ENCODE data around the gene ARHGEF5.
"Not testable (repeated sequence)": the region's sequence is repeated elsewhere in the genome, so short reads cannot be mapped to it uniquely, and the experiment has no call there.

GRCh38 chr7:144331221-144331995, 23.8 kb upstream of the ARHGEF5 start:
- TF ChIP-seq EP300 (IDR thresholded peaks at IDR 0.05; ENCODE audit: low read depth); POLR2AphosphoS5 (IDR thresholded peaks at IDR 0.05): not testable (repeated sequence)
